Transverse colon (tissue), 4 donors: Measurements from ENCODE around the gene ARL6IP5. TPM values are rescaled to one million over a fixed set of nuclear protein-coding genes. Genes with fewer than 3 reads are reported as not detected.
A peak's percentile ranks its signal among the peaks of the same experiment; 100 is the strongest.

Source experiments
- DNase-seq: peaks from one replicate; pipeline ENCODE4 v3.0.0-alpha.2; 2019
- H3K27ac ChIP-seq, 4 donors: fragments of 200-600 bp; sonication (generic); 2 replicates each; pipeline ENCODE4 v1.5.1; 2016 to 2018; ENCODE audit warnings: inconsistent platforms in 4 of 4
- H3K27me3 ChIP-seq: fragments of 200-600 bp; sonication (generic); 2 replicates; pipeline ENCODE4 v1.5.1; 2017; ENCODE audit warnings: inconsistent platforms
- H3K36me3 ChIP-seq, 4 donors: fragments of 200-600 bp; sonication (generic); 2 replicates each; pipeline ENCODE4 v1.5.1; 2017 to 2019; ENCODE audit warnings: inconsistent platforms in 4 of 4
- H3K4me1 ChIP-seq, 4 donors: fragments of 200-600 bp; sonication (generic); 2 replicates each; pipeline ENCODE4 v1.5.1; 2017 to 2020; ENCODE audit warnings: inconsistent platforms in 4 of 4
- H3K4me3 ChIP-seq, 4 donors: fragments of 200-600 bp; sonication (generic); 1 replicate in 1 of 4; 2 replicates in 3 of 4; pipeline versions ENCODE4 v1.5.1 to v1.6.1; 2017 to 2019; ENCODE audit warnings: inconsistent platforms in 4 of 4
- H3K9me3 ChIP-seq, 2 donors: fragments of 200-600 bp; sonication (generic); 2 replicates each; pipeline ENCODE4 v1.5.1; 2017 to 2019; ENCODE audit warnings: inconsistent platforms in 2 of 2
- CTCF ChIP-seq, 5 experiments: fragments of 200-600 bp in 3 of 5; fragments of 450-650 bp in 2 of 5; sonication (generic) in 3 of 5; IDR thresholded peaks; 1 replicate in 2 of 5; 2 replicates in 3 of 5; pipeline ENCODE4 v1.5.1; 2016 to 2017; ENCODE audit warnings: antibody characterized with exemption in 5 of 5, inconsistent platforms in 3 of 5, mild to moderate bottlenecking in 2 of 5, moderate library complexity in 1 of 5
- EP300 ChIP-seq: sonication (generic); formaldehyde crosslinking; IDR thresholded peaks from one replicate; pipeline ENCODE4 v1.6.1; 2017; ENCODE audit warnings: antibody characterized with exemption, low read depth
- POLR2A ChIP-seq: fragments of 450-650 bp; IDR thresholded peaks from one replicate; pipeline ENCODE4 v1.6.1; 2016; ENCODE audit warnings: antibody characterized with exemption, mild to moderate bottlenecking, moderate library complexity
- POLR2AphosphoS5 ChIP-seq, 3 donors: sonication (generic); formaldehyde crosslinking; IDR thresholded peaks; one replicate each; pipeline ENCODE4 v1.6.1; 2016; ENCODE audit warnings: antibody characterized with exemption in 3 of 3
- WGBS, 2 donors: methylation state at CpG; one replicate each; pipeline ENCODE4 v1.1.5; 2018; ENCODE audit warnings: low coverage in 1 of 2; 5-methylcytosine and 5-hydroxymethylcytosine counted together
- in situ Hi-C, 4 donors: fragments of 200-750 bp; cut with MboI; loops; one replicate each; pipeline versions ENCODE4 v1.15.0 to v1.15.1; 2017; ENCODE audit warnings: low sequenced_read_pairs in 3 of 4, low pct_ligation_motif_present in 1 of 4, low pct_unique_long_range_greater_than_20kb in 1 of 4
- intact Hi-C: fragments of 100-400 bp; cut with DNase I; formaldehyde crosslinking; loops from one replicate; pipeline ENCODE4 v1.15.1; 2023; ENCODE audit warnings: low total_unique reads
- total RNA-seq, 4 donors: library from RNA; depleted of rRNA; stranded (reverse); fragments of >200 nt; gene quantifications; one replicate each; pipeline ENCODE4 v1.1.0, GENCODE V29; 2016

ARL6IP5 gene
- total RNA-seq, 4 donors from 2014 or later = 22.7 to 130 (median 68.0) TPM

GRCh38 chr3:69052472-69052898 lies 32.3 kb upstream of the ARL6IP5 start:
- in situ Hi-C loops (no loop called here), intact Hi-C loops (no loop called here)
- 10% methylated on average over 9 of the region's 9 CpGs; no CpG with 5 or more reads in 1 of the 2 donors for WGBS, 2 donors
- Histone ChIP-seq H3K36me3 (peaks cover 0 to 33% (median 13%) of the 10 kb centered on the region in 4 donors), H3K4me1 (peaks cover 0 to 37% (median 24%) of the 10 kb centered on the region in 4 donors), H3K4me3 (peak overlapping the region in 3 of 4 donors; percentile 74 to 82 (median 82)), H3K27ac (peak overlapping the region; percentile 95 to 96 (median 96)), H3K9me3 (no peaks in the 10 kb centered on the region), H3K27me3 (no peaks in the 10 kb centered on the region)
- TF ChIP-seq POLR2AphosphoS5 (IDR thresholded peaks at IDR 0.05) (peak in 1 of 3 donors; percentile 1), CTCF (IDR thresholded peaks at IDR 0.05) (no peak), POLR2A (no peak), EP300 (peak; percentile 15)
- DNase-seq = no peak

GRCh38 chr3:69058180-69058946 lies 26.4 kb upstream of the ARL6IP5 start:
- no peak for TF ChIP-seq POLR2AphosphoS5 (IDR thresholded peaks at IDR 0.05)
- no peak for TF ChIP-seq EP300
- no peak for TF ChIP-seq POLR2A
- TF ChIP-seq CTCF (IDR thresholded peaks at IDR 0.05) = no peak
- intact Hi-C loops (no loop called here), in situ Hi-C loops (no loop called here)
- no peaks in the 10 kb centered on the region for H3K27me3 ChIP-seq
- peak overlapping the region in 3 of 4 donors; percentile 6 to 46 (median 13) for H3K27ac ChIP-seq
- H3K4me3 ChIP-seq = no peak overlapping the region
- no peak for DNase-seq
- H3K4me1 ChIP-seq = no peaks in the 10 kb centered on the region
- peaks cover 0 to 70% (median 26%) of the 10 kb centered on the region in 4 donors for H3K36me3 ChIP-seq
- no peaks in the 10 kb centered on the region for H3K9me3 ChIP-seq
- WGBS, 2 donors = 66 to 70% methylated on average over 3 of the region's 3 CpGs

- H3K9me3 ChIP-seq = no peaks in the 10 kb centered on the region
- H3K36me3 ChIP-seq = peaks cover 0 to 76% (median 28%) of the 10 kb centered on the region in 4 donors
- no peaks in the 10 kb centered on the region for H3K27me3 ChIP-seq
- H3K4me3 ChIP-seq = no peak overlapping the region
- peak overlapping the region in 3 of 4 donors; percentile 6 to 46 (median 13) for H3K27ac ChIP-seq
- in situ Hi-C loops = no loop called here
- DNase-seq = no peak
- TF ChIP-seq EP300 (no peak), POLR2AphosphoS5 (IDR thresholded peaks at IDR 0.05) (no peak), POLR2A (no peak), CTCF (IDR thresholded peaks at IDR 0.05) (no peak)
- WGBS, 2 donors = 79 to 84% methylated on average over 2 of the region's 2 CpGs
- intact Hi-C loops = no loop called here
- no peaks in the 10 kb centered on the region for H3K4me1 ChIP-seq
These were observed 25.9 kb upstream of the ARL6IP5 start for GRCh38 chr3:69058947-69059224.

DNA sequence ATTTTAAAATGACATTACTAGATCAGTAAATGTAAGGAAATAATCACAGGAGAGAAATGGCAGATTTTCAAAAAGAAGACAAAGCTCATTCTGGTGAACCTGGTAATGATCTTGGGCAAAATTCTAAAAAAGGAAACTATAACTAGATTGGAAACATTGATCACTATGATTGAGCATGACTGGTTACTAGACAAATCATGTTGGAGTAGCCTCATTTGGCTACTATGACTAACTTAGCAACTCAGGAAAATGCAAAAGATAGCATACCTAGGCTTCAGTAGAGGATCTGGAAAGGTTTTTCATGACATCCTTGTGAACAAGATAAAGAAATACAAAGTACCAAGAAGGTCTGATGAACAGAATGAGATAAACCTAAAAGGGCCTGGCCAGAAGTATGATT lies 25.0 kb upstream of the ARL6IP5 start:
- H3K4me1 ChIP-seq = no peaks in the 10 kb centered on the region
- DNase-seq = no peak
- no peak overlapping the region for H3K27ac ChIP-seq
- no peaks in the 10 kb centered on the region for H3K9me3 ChIP-seq
- in situ Hi-C loops = no loop called here
- TF ChIP-seq POLR2A (no peak), POLR2AphosphoS5 (IDR thresholded peaks at IDR 0.05) (no peak), CTCF (IDR thresholded peaks at IDR 0.05) (no peak), EP300 (no peak)
- no peaks in the 10 kb centered on the region for H3K27me3 ChIP-seq
- peaks cover 0 to 82% (median 28%) of the 10 kb centered on the region in 4 donors for H3K36me3 ChIP-seq
- no peak overlapping the region for H3K4me3 ChIP-seq
- intact Hi-C loops = no loop called here
